ENCODE measurements around the gene TBL3.

- TF ChIP-seq CTCF (conservative IDR thresholded peaks at IDR 0.05; ENCODE audit: low read length) (0 out of 2 replicates have a peak, but pooled peaks have one; percentile 34), EZH2phosphoT487 (IDR thresholded peaks at IDR 0.05; ENCODE audit: borderline replicate concordance, low read depth, low read length) (no peak)
These were observed 7.1 kb upstream of the TBL3 start, which contains the start of gene RPS2 for GRCh38 chr16:1964506-1965395.
